Stimulated activated CD4-positive, alpha-beta T cell treated with anti-CD3 and anti-CD28 coated beads, Interleukin-4, amount 100 ng/mL, for 48 hours (primary cell): ENCODE measurements around the gene PCNX1.

Experiments
- DNase-seq, 2 donors: peaks; one replicate each; pipeline ENCODE4 v3.0.0-alpha.2; 2020; ENCODE audit warnings: low read depth in 2 of 2

The PCNX1 gene

GRCh38 chr14:70888681-70889175 lies 18.5 kb upstream of the PCNX1 start:
- no peak for DNase-seq

GRCh38 chr14:70889555-70889954 lies 17.7 kb upstream of the PCNX1 start:
- no peak for DNase-seq

- DNase-seq: no peak
Measured at GRCh38 chr14:70890826-70891659, 16.2 kb upstream of the PCNX1 start.

- no peak for DNase-seq
Measured at GRCh38 chr14:70891737-70892136, 15.5 kb upstream of the PCNX1 start.

GRCh38 chr14:70893062-70893845 lies 14.0 kb upstream of the PCNX1 start:
- DNase-seq: no peak

GRCh38 chr14:70893858-70894291 lies 13.4 kb upstream of the PCNX1 start:
- no peak for DNase-seq

- DNase-seq: no peak
Measured at GRCh38 chr14:70894868-70895267, 12.4 kb upstream of the PCNX1 start.

- DNase-seq: no peak
Measured at GRCh38 chr14:70896317-70896716, 10.9 kb upstream of the PCNX1 start.

- no peak for DNase-seq
Measured at GRCh38 chr14:70896981-70897380, 10.3 kb upstream of the PCNX1 start.

GRCh38 chr14:70897464-70897863 lies 9.8 kb upstream of the PCNX1 start:
- DNase-seq: no peak

GRCh38 chr14:70898111-70898745 lies 9.0 kb upstream of the PCNX1 start:
- no peak for DNase-seq

GRCh38 chr14:70901269-70901668 lies 6.0 kb upstream of the PCNX1 start:
- DNase-seq: no peak

GRCh38 chr14:70902184-70902583 lies 5.1 kb upstream of the PCNX1 start:
- DNase-seq: no peak

- no peak for DNase-seq
Measured at GRCh38 chr14:70904373-70904772, 2.9 kb upstream of the PCNX1 start.

GRCh38 chr14:70905301-70905700 lies 2.0 kb upstream of the PCNX1 start:
- DNase-seq: no peak

GRCh38 chr14:70906793-70907175 lies 475 bp upstream of the PCNX1 start:
- DNase-seq: no peak

- DNase-seq: peak; percentile 48 to 61
Measured at GRCh38 chr14:70907996-70908934, 1.0 kb downstream of the PCNX1 start.

- DNase-seq: no peak
Measured at GRCh38 chr14:70908935-70909641, 1.8 kb downstream of the PCNX1 start.

GRCh38 chr14:70909733-70910614 lies 2.7 kb downstream of the PCNX1 start:
- DNase-seq: no peak

GRCh38 chr14:70915415-70915814 lies 8.2 kb downstream of the PCNX1 start:
- DNase-seq: no peak
